Progenitor cell of endocrine pancreas (in vitro differentiated cells): ENCODE results near the gene TP63. TPM values are rescaled to one million over a fixed set of nuclear protein-coding genes. Genes with fewer than 3 reads are reported as not detected.

Experiments
- DNase-seq: peaks from one replicate; pipeline ENCODE4 v3.0.0; 2021; ENCODE audit warnings: low spot score; ENCODE audit not compliant: unreplicated experiment
- H3K27ac Mint-ChIP-seq: 2 replicates; pipeline ENCODE4 v1.8.0; 2021; ENCODE audit warnings: mild to moderate bottlenecking, moderate library complexity, mixed read lengths
- H3K27me3 Mint-ChIP-seq: 2 replicates; pipeline ENCODE4 v1.8.0; 2021; ENCODE audit warnings: mixed read lengths
- H3K36me3 Mint-ChIP-seq: 2 replicates; pipeline ENCODE4 v1.8.0; 2022; ENCODE audit warnings: mixed read lengths; ENCODE audit not compliant: insufficient read depth
- H3K4me1 Mint-ChIP-seq: 2 replicates; pipeline ENCODE4 v1.8.0; 2021; ENCODE audit warnings: low read depth, mixed read lengths
- H3K4me3 Mint-ChIP-seq: 2 replicates; pipeline ENCODE4 v1.8.0; 2021; ENCODE audit warnings: low read depth, mild to moderate bottlenecking, moderate library complexity, mixed read lengths
- H3K9me3 Mint-ChIP-seq: 2 replicates; pipeline ENCODE4 v1.8.0; 2021; ENCODE audit warnings: low read depth, mixed read lengths
- total RNA-seq: library from RNA; stranded (reverse); gene quantifications from 2 replicates; pipeline ENCODE4 v1.2.1, GENCODE V29; 2021
- TF ChIP-seq, protein P1 (sequence below): fragments of 200-600 bp; sonication (generic); IDR thresholded peaks from one replicate; pipeline ENCODE4 v1.5.0; 2021; ENCODE audit warnings: antibody characterized with exemption, mild to moderate bottlenecking; ENCODE audit not compliant: unreplicated experiment

The TP63 gene
- total RNA-seq, 1 donor from 2014 or later: 0.72 TPM

DNA sequence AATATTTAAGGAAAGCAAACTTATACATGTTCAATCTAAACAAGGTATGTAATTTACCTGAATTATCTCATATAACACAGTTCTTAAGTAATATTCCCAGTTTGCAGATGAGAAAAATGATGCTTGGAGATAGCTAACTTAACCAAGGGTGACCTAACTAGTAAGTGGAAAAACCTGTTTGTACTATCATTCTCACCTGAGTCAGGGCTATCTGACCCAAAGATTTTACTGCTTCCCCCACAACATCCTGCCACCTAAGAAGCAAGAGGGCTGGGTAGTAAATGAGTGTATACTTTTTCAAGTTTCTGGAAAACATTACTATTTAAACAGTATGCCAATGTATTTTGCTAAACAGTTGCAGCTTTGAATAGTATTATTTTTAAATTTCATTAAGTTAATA, 10.6 kb downstream of the TP63 start:
- TF ChIP-seq, protein P1, sequence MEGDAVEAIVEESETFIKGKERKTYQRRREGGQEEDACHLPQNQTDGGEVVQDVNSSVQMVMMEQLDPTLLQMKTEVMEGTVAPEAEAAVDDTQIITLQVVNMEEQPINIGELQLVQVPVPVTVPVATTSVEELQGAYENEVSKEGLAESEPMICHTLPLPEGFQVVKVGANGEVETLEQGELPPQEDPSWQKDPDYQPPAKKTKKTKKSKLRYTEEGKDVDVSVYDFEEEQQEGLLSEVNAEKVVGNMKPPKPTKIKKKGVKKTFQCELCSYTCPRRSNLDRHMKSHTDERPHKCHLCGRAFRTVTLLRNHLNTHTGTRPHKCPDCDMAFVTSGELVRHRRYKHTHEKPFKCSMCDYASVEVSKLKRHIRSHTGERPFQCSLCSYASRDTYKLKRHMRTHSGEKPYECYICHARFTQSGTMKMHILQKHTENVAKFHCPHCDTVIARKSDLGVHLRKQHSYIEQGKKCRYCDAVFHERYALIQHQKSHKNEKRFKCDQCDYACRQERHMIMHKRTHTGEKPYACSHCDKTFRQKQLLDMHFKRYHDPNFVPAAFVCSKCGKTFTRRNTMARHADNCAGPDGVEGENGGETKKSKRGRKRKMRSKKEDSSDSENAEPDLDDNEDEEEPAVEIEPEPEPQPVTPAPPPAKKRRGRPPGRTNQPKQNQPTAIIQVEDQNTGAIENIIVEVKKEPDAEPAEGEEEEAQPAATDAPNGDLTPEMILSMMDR: no peak
- peaks cover 7% of the 10 kb centered on the region for H3K27me3 Mint-ChIP-seq
- no peak for DNase-seq
- no peaks in the 10 kb centered on the region for H3K36me3 Mint-ChIP-seq
- H3K4me1 Mint-ChIP-seq: no peaks in the 10 kb centered on the region
- no peak overlapping the region for H3K4me3 Mint-ChIP-seq
- no peak overlapping the region for H3K27ac Mint-ChIP-seq
- peaks cover 7% of the 10 kb centered on the region for H3K9me3 Mint-ChIP-seq

DNA sequence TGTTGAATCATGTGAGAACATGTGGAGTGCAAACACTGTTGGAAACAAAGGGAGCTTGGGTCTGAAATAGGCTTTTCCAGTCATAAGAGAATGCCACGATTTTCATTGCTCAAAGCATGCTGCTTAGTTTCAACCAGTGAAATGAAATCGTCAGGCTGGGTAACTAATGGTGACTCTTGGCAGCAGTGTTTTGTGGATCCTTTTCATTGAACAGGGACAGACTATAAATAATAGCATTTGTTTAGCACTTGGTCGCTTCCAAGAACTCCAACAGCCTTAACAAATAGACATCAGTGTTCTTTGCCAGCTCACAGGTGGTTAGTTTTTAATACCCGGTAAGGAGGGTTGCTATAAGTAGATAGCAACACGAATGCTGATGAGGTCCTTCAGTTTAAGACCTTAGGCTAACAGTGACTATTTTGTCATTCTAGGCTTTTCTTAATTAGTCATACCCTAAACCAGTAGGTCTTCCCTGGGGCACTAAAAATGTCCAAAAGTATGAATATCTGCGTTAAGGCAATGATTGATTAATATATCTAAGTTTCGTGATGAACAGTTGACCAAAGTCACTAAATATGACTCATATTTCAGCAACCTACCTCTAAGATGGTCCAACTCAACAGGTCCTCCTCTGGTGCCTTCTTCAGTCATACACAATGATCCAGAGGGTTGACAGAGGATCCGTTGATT, 15.8 kb downstream of the TP63 start:
- H3K27me3 Mint-ChIP-seq: peaks cover 7% of the 10 kb centered on the region
- H3K36me3 Mint-ChIP-seq: no peaks in the 10 kb centered on the region
- no peak overlapping the region for H3K4me3 Mint-ChIP-seq
- DNase-seq: no peak
- H3K27ac Mint-ChIP-seq: no peak overlapping the region
- TF ChIP-seq, protein P1: no peak
- peaks cover 7% of the 10 kb centered on the region for H3K9me3 Mint-ChIP-seq
- H3K4me1 Mint-ChIP-seq: no peaks in the 10 kb centered on the region

DNA sequence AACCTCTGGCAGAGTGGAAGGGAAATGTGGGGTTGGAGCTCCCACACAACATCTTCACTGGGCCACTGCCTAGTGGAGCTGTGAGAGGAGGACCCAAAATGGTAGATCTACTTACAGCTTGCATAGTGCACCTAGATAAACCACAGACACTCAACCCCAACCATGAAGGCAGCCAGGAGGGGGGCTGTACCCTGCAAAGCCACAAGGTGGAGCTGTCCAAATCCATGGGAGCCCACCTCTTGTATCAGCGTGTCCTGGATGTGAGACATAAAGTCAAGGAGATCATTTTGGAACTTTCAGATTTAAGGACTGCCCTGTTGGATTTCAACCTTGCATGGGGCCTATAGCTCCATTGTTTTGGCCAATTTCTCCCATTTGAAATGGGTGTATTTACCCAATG, 20.9 kb downstream of the TP63 start:
- TF ChIP-seq, protein P1: peak; percentile 57
- Mint-ChIP-seq H3K9me3 (peaks cover 10% of the 10 kb centered on the region), H3K4me1 (no peaks in the 10 kb centered on the region), H3K36me3 (no peaks in the 10 kb centered on the region), H3K27me3 (no peaks in the 10 kb centered on the region), H3K4me3 (no peak overlapping the region), H3K27ac (no peak overlapping the region)
- peak; percentile 10 for DNase-seq

DNA sequence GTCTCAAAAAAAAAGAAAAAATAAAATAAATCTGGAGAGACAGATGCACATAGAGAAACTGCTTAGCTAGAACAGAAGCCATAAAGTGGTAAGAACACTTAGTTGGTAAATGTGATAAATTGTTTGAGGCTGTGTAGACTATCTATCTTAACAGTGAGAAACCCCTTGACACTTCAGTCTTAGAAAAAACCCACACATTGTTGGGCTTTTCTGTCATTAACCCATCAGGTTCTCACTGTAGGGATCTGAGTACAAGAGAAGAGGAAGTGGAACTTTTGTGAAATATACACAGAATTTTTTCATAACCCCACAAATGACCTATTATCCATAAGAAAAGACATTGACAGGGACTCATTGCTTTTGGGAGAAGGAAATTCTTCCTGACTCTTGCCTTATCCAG, 24.4 kb downstream of the TP63 start:
- H3K4me3 Mint-ChIP-seq: no peak overlapping the region
- no peaks in the 10 kb centered on the region for H3K36me3 Mint-ChIP-seq
- TF ChIP-seq, protein P1: no peak
- no peak for DNase-seq
- no peaks in the 10 kb centered on the region for H3K27me3 Mint-ChIP-seq
- H3K9me3 Mint-ChIP-seq: peaks cover 15% of the 10 kb centered on the region
- no peaks in the 10 kb centered on the region for H3K4me1 Mint-ChIP-seq
- H3K27ac Mint-ChIP-seq: no peak overlapping the region

DNA sequence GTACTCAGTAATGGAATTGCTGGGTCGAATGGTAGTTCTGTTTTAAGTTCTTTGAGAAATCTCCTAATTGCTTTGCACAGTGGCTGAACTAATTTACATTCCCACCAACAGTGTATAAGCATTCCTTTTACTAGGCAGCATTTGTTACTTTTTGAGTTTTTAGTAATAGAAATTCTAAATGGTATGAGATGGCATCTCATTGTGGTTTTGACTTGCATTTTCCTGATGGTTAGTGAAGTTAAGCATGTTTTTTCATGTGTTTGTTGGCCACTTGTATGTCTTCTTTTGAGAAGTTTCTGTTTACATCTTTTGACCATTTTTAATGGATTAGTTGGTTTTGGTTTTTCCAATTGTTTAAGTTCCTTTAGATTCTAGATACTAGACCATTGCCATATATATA, 28.4 kb downstream of the TP63 start:
- Mint-ChIP-seq H3K4me1 (no peaks in the 10 kb centered on the region), H3K4me3 (no peak overlapping the region), H3K27me3 (no peaks in the 10 kb centered on the region), H3K27ac (no peak overlapping the region), H3K36me3 (no peaks in the 10 kb centered on the region), H3K9me3 (peaks cover 15% of the 10 kb centered on the region)
- no peak for DNase-seq
- TF ChIP-seq, protein P1: no peak
